ENCODE results near the gene HSD3B2. TPM values are rescaled to one million over a fixed set of nuclear protein-coding genes. Genes with fewer than 3 reads are reported as not detected.

HSD3B2 gene
- total RNA-seq, 4 donors from 2014 or later, result 0.72 TPM; not detected in 3

GRCh38 chr1:119435052-119435451 is 20.1 kb downstream of the HSD3B2 start:
- H3K4me3 ChIP-seq, result no peak overlapping the region
- no peaks in the 10 kb centered on the region for H3K27me3 ChIP-seq
- DNase-seq (ENCODE audit: low spot score in 2 of 2), result no peak
- no peaks in the 10 kb centered on the region for H3K4me1 ChIP-seq
- no peaks in the 10 kb centered on the region for H3K9me3 ChIP-seq
- 83% methylated on average over 3 of the region's 3 CpGs for WGBS
- no peak for TF ChIP-seq EP300 (IDR thresholded peaks at IDR 0.05)
- TF ChIP-seq CTCF (IDR thresholded peaks at IDR 0.05), result no peak
- TF ChIP-seq POLR2AphosphoS5 (IDR thresholded peaks at IDR 0.05), result no peak
- no peak for TF ChIP-seq POLR2A (IDR thresholded peaks at IDR 0.05)
- no peaks in the 10 kb centered on the region for H3K36me3 ChIP-seq
- no peak overlapping the region for H3K27ac ChIP-seq

- Histone ChIP-seq H3K36me3 (no peaks in the 10 kb centered on the region), H3K9me3 (no peaks in the 10 kb centered on the region), H3K27ac (no peak overlapping the region), H3K4me1 (no peaks in the 10 kb centered on the region), H3K4me3 (no peak overlapping the region), H3K27me3 (no peaks in the 10 kb centered on the region)
- 70% methylated on average over 2 of the region's 2 CpGs for WGBS
- TF ChIP-seq POLR2A (IDR thresholded peaks at IDR 0.05), result no peak
- no peak for TF ChIP-seq POLR2AphosphoS5 (IDR thresholded peaks at IDR 0.05)
- no peak for TF ChIP-seq EP300 (IDR thresholded peaks at IDR 0.05)
- TF ChIP-seq CTCF (IDR thresholded peaks at IDR 0.05), result no peak
- no peak for DNase-seq (ENCODE audit: low spot score in 2 of 2)
Observed at GRCh38 chr1:119438761-119439160, 23.8 kb downstream of the HSD3B2 start.

GRCh38 chr1:119440721-119441307 is 25.9 kb downstream of the HSD3B2 start:
- H3K4me1 ChIP-seq, result no peaks in the 10 kb centered on the region
- WGBS, result 64% methylated on average over 8 of the region's 8 CpGs
- DNase-seq (ENCODE audit: low spot score in 2 of 2), result no peak
- H3K27me3 ChIP-seq, result no peaks in the 10 kb centered on the region
- H3K9me3 ChIP-seq, result no peaks in the 10 kb centered on the region
- H3K4me3 ChIP-seq, result no peak overlapping the region
- no peaks in the 10 kb centered on the region for H3K36me3 ChIP-seq
- no peak for TF ChIP-seq POLR2A (IDR thresholded peaks at IDR 0.05)
- H3K27ac ChIP-seq, result no peak overlapping the region

GRCh38 chr1:119442756-119443155 is 27.8 kb downstream of the HSD3B2 start:
- Histone ChIP-seq H3K36me3 (no peaks in the 10 kb centered on the region), H3K4me3 (no peak overlapping the region), H3K9me3 (no peaks in the 10 kb centered on the region), H3K27me3 (no peaks in the 10 kb centered on the region), H3K27ac (no peak overlapping the region), H3K4me1 (no peaks in the 10 kb centered on the region)
- no peak for TF ChIP-seq POLR2A (IDR thresholded peaks at IDR 0.05)
- DNase-seq (ENCODE audit: low spot score in 2 of 2), result no peak
- WGBS, result 65% methylated on average over 6 of the region's 6 CpGs

- Histone ChIP-seq H3K27me3 (no peaks in the 10 kb centered on the region), H3K4me3 (no peak overlapping the region), H3K4me1 (no peaks in the 10 kb centered on the region), H3K9me3 (no peaks in the 10 kb centered on the region), H3K27ac (no peak overlapping the region), H3K36me3 (no peaks in the 10 kb centered on the region)
- TF ChIP-seq CTCF (IDR thresholded peaks at IDR 0.05) (no peak), POLR2A (IDR thresholded peaks at IDR 0.05) (no peak), POLR2AphosphoS5 (IDR thresholded peaks at IDR 0.05) (no peak), EP300 (IDR thresholded peaks at IDR 0.05) (no peak)
- DNase-seq (ENCODE audit: low spot score in 2 of 2), result no peak
Observed at GRCh38 chr1:119446321-119446720, 31.4 kb downstream of the HSD3B2 start.

GRCh38 chr1:119447344-119448126 is 32.6 kb downstream of the HSD3B2 start:
- Histone ChIP-seq H3K27me3 (no peaks in the 10 kb centered on the region), H3K4me3 (no peak overlapping the region), H3K9me3 (no peaks in the 10 kb centered on the region), H3K36me3 (no peaks in the 10 kb centered on the region), H3K4me1 (peaks cover 2% of the 10 kb centered on the region), H3K27ac (no peak overlapping the region)
- TF ChIP-seq POLR2A (IDR thresholded peaks at IDR 0.05) (no peak), EP300 (IDR thresholded peaks at IDR 0.05) (no peak), POLR2AphosphoS5 (IDR thresholded peaks at IDR 0.05) (no peak)
- DNase-seq (ENCODE audit: low spot score in 2 of 2), result no peak
- WGBS, result 76% methylated on average over 3 of the region's 3 CpGs
